Retinal pigment epithelial cell (primary cell): ENCODE data around the gene RBM22.
A peak's percentile ranks its signal among the peaks of the same experiment; 100 is the strongest.

Source experiments
- DNase-seq: peaks from one replicate; pipeline ENCODE4 v3.0.0-alpha.2; 2010; ENCODE audit warnings: low read depth
- H3K4me3 ChIP-seq: 2 replicates; pipeline ENCODE4 v1.5.1; 2011; ENCODE audit warnings: mild to moderate bottlenecking, low read length, control low read depth, moderate library complexity
- CTCF ChIP-seq: conservative IDR thresholded peaks from 2 replicates; pipeline ENCODE4 v1.5.1; 2011; ENCODE audit warnings: low read depth, low read length, control low read depth, inconsistent platforms

The RBM22 gene

GRCh38 chr5:150658699-150659265 is 42.1 kb downstream of the RBM22 start:
- H3K4me3 ChIP-seq: no peak overlapping the region
- no peak for TF ChIP-seq CTCF
- no peak for DNase-seq

- no peak for DNase-seq
Measured at GRCh38 chr5:150658121-150658520, 42.7 kb downstream of the RBM22 start.

GRCh38 chr5:150656191-150657132 is 44.4 kb downstream of the RBM22 start:
- DNase-seq: no peak
- TF ChIP-seq CTCF: peak; percentile 59
- H3K4me3 ChIP-seq: peak overlapping the region; percentile 49

More at GRCh38 chr5:150658121-150658520, 42.7 kb downstream of the RBM22 start:
- no peak for TF ChIP-seq CTCF
- H3K4me3 ChIP-seq: no peak overlapping the region

GRCh38 chr5:150655221-150655620 is 45.6 kb downstream of the RBM22 start:
- TF ChIP-seq CTCF: no peak
- DNase-seq: no peak

GRCh38 chr5:150653762-150654556 is 46.9 kb downstream of the RBM22 start:
- no peak for TF ChIP-seq CTCF
- no peak for DNase-seq
- no peak overlapping the region for H3K4me3 ChIP-seq

More at GRCh38 chr5:150655221-150655620, 45.6 kb downstream of the RBM22 start:
- no peak overlapping the region for H3K4me3 ChIP-seq

GRCh38 chr5:150653145-150653761 is 47.6 kb downstream of the RBM22 start:
- H3K4me3 ChIP-seq: no peak overlapping the region
- no peak for DNase-seq
- TF ChIP-seq CTCF: peak; percentile 44
